ENCODE data around the gene SRPK1.

DNA sequence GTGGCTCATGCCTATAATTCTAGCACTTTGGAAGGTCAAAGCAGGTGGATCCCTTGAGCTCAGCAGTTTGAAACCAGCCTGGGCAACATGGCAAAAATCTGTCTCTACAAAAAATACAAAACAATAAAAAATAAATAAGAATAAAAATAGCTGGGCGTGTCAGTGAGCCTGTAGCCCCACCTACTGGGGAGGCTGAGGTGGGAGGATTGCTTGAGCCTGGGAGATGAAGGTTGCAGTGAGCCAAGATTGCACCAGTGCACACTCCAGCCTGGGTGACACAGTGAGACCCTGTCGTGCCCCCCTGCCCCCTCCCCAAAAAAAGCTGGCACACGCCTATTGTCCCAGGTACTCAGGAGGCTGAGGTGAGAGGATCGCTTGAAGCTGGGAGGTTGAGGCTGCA is 35.1 kb upstream of the SRPK1 start:
- TF ChIP-seq EZH2phosphoT487 (IDR thresholded peaks at IDR 0.05; ENCODE audit: borderline replicate concordance, low read length), result no peak
- TF ChIP-seq, protein P1, sequence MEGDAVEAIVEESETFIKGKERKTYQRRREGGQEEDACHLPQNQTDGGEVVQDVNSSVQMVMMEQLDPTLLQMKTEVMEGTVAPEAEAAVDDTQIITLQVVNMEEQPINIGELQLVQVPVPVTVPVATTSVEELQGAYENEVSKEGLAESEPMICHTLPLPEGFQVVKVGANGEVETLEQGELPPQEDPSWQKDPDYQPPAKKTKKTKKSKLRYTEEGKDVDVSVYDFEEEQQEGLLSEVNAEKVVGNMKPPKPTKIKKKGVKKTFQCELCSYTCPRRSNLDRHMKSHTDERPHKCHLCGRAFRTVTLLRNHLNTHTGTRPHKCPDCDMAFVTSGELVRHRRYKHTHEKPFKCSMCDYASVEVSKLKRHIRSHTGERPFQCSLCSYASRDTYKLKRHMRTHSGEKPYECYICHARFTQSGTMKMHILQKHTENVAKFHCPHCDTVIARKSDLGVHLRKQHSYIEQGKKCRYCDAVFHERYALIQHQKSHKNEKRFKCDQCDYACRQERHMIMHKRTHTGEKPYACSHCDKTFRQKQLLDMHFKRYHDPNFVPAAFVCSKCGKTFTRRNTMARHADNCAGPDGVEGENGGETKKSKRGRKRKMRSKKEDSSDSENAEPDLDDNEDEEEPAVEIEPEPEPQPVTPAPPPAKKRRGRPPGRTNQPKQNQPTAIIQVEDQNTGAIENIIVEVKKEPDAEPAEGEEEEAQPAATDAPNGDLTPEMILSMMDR (IDR thresholded peaks at IDR 0.05; ENCODE audit: low read depth, low read length, poor library complexity, severe bottlenecking), result peak; percentile 20

Data from DOHH2 (cell line).